Measurements from ENCODE around the gene RALGAPB.

Gene RALGAPB

DNA sequence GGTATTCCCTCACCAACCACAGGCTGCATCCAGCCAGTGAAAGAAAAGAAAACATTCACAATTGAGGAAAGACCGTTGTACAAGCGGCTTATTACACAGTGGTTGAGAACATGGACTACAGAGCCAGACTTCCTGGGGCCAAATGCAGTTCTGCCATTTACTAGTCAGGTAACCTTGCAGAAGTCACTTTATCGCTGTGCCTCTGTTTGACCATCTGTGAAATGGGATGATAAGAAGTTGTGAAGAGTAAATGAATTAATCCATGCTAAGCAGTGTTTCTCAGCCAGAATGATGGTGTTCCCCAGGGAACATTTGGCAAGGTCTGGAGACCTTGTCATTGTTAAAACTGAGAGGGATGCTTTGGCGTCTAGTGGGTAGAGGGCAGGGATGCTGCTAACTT lies 143.8 kb downstream of the RALGAPB start:
- no peak for DNase-seq

DNA sequence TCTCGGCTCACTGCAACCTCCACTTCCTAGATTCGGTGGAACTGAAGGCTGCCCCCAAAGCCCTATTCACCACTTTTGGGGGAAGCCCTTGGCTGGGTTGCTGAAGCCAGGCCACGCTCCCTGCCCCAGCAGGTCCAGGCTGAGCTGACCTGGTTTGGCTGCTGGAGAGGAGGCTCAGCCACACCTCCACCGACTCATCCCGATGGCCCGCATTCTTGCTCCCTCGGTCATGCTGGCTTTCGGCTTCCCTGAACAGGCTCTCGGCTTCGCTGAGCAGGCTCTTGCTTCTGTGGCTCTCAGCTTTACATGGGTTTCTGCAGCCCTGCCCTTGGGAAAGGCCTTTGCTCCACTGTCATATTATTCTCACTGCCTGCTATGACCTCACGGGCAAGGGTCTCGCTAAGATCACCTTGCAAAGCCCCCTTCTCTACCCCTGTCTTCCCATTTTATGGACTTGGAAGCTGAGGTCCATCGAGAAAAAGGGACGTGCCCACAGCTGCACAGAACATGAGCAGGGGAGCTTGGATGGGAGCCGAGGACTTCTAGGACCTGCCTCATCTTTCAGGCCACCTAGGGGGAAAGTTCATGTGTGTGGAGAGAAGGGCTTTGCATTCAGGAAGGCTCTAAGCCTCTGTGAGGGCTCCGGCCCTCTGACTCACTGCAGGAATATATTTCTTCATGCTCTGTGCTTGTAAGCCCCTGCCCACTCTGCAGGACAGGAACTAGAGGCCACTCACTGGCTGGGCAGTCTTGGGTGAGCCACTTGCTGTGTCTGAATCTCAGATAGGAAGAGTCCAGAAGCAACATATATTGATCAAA lies 144.6 kb downstream of the RALGAPB start:
- DNase-seq: peak; percentile 12

DNA sequence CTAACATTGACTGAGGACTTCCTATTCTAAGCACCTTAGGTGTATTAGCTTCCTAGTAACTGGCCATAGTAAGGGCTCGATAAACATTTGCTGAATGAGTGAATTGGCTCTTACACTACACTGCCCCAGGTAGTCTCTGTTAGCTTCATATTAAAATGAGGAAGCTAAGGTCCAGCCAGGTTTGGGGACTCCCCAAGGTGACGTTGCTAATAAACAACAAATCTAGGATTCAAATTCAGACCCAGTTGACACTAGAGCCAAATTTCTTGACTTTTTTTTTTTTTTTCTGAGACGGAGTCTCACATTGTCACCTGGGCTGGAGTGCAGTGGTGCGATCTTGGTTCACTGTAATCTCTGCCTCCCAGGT lies 145.2 kb downstream of the RALGAPB start:
- DNase-seq: no peak

DNA sequence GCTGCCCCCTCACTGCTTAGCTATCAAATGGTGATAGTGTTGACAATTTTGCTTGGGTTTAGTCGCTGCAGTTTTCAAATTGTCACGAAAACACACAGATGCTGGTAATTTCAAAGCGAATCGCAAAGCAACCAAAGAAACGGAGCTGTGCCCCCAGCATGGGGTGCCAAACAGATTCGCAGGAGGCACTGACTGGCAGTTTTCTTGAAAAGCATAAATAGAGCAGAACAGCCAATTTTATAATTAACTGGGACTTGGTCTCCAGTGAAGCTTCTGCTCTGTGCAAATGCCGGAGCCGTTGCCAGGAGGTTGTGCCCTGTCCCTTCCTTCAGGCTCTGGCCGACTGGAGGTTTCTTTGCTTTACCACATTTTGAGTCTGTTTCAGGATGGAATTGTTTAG lies 147.8 kb downstream of the RALGAPB start:
- no peak for DNase-seq

DNA sequence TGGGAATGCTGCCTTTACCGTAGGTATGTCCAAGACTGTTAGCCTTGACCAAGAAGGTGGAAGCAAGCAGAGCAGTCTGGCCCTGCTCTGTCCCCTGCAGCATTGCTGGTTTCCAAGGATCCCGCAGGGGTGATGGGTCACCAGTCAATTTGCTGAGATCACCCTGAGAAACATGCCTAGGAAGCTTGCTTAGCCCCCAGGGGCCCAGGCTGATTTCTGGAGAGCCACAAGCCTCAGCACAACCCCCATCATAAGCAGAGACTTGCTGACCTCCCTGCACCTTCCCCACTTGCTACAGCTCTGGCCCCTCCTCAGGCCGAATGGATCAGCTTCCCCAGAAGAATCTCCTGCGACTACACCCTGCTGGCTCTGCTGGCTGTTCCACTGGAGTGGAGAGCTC lies 150.4 kb downstream of the RALGAPB start:
- no peak for DNase-seq

DNA sequence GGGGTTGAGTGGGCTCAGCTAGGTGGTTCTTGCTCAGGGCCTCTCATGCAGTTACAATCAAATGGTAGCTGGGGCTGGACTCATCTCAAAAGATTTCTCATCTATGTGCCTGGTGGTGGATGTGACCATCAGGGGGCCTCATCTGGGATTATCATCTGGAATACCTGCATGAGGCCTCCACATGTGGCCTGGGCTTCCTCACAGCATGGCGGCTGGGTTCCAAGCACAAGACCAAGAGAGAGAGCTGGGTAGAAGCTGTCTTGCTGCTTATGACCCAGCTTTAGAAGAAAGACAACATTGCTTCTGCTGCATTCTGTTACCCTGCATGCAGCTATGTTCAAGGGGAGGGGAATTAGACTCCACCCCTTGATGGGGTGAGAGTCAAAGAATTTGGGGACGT lies 151.4 kb downstream of the RALGAPB start:
- no peak for DNase-seq

DNA sequence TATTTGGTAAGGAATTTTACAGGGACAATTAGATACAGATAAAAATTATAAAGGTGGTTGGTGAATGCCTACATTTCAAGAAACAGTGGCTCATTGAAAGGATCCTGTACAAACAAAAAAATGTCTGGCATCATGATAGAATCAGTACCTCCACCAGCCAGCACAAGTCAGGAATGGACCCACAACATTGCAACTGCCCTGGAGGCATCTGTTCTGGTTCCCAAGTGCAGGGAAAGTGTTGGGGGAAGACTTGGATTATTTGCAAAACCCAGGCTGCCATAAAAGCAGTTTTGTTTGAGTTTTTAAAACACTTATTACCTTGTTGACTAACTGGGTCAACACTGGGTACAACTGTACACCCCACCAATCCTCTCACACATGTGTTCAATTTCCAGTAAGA lies 153.3 kb downstream of the RALGAPB start:
- no peak for DNase-seq

DNA sequence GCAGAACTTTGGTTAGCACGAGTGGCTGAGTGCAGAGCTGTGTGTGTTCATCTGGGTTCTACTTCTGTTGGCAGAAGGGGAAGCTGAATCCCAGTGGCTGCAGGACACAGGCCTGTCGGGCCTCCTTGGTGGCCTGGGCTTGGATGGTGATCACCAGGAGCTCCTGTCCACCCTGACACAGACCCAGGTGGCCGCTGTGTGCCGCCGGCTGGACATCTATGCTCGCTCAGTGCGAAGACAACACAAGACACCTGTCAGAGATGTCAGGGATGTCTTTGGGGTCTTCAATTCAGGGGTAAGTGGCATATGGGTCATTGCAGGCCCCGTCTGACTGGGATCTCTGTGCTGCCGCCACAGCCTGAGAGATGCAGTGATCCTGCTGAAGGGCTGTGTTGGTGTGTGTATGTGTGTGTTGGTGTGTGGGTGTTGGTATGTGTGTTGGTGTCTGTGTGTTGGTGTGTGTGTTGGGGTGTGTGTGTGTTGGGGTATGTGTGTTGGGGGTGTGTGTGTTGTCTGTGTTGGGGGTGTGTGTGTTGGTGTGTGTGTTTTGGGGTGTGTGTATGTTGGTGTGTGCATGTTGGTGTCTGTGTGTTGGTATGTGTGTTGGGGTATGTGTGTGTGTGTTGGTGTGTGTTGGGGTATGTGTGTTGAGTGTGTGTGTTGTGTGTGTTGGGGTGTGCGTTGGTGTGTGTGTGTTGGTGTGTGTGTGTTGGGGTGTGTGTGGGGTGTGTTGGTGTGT lies 154.4 kb downstream of the RALGAPB start:
- DNase-seq: no peak
